ENCODE results near the gene ABCC11.

- TF ChIP-seq, protein P1, sequence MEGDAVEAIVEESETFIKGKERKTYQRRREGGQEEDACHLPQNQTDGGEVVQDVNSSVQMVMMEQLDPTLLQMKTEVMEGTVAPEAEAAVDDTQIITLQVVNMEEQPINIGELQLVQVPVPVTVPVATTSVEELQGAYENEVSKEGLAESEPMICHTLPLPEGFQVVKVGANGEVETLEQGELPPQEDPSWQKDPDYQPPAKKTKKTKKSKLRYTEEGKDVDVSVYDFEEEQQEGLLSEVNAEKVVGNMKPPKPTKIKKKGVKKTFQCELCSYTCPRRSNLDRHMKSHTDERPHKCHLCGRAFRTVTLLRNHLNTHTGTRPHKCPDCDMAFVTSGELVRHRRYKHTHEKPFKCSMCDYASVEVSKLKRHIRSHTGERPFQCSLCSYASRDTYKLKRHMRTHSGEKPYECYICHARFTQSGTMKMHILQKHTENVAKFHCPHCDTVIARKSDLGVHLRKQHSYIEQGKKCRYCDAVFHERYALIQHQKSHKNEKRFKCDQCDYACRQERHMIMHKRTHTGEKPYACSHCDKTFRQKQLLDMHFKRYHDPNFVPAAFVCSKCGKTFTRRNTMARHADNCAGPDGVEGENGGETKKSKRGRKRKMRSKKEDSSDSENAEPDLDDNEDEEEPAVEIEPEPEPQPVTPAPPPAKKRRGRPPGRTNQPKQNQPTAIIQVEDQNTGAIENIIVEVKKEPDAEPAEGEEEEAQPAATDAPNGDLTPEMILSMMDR (IDR thresholded peaks at IDR 0.05; ENCODE audit: low read depth, low read length), result no peak
- no peak for TF ChIP-seq EZH2phosphoT487 (IDR thresholded peaks at IDR 0.05; ENCODE audit: low read depth)
Measured at GRCh38 chr16:48160575-48160974, 86.8 kb downstream of the ABCC11 start.

Data from OCI-LY3 (cell line).